Keratinocyte (primary cell): ENCODE data around the gene HSPB1.

ENCODE experiments used
- EZH2 ChIP-seq: IDR thresholded peaks from one replicate; pipeline ENCODE4 v1.6.1; 2012; ENCODE audit warnings: inconsistent platforms, mild to moderate bottlenecking, low read length, moderate library complexity
- TF ChIP-seq, protein P1 (sequence below), 3 experiments: IDR thresholded peaks in 1 of 3; conservative IDR thresholded peaks in 1 of 3; optimal IDR thresholded peaks in 1 of 3; 2 replicates in 2 of 3; 3 replicates in 1 of 3; pipeline versions ENCODE3 to v1.5.1; 2011; ENCODE audit warnings: low read length in 3 of 3, mild to moderate bottlenecking in 3 of 3, moderate library complexity in 2 of 3, control low read depth in 1 of 3, inconsistent platforms in 1 of 3; ENCODE audit not compliant: insufficient read depth in 2 of 3; ENCODE audit errors: extremely low read depth in 1 of 3

DNA sequence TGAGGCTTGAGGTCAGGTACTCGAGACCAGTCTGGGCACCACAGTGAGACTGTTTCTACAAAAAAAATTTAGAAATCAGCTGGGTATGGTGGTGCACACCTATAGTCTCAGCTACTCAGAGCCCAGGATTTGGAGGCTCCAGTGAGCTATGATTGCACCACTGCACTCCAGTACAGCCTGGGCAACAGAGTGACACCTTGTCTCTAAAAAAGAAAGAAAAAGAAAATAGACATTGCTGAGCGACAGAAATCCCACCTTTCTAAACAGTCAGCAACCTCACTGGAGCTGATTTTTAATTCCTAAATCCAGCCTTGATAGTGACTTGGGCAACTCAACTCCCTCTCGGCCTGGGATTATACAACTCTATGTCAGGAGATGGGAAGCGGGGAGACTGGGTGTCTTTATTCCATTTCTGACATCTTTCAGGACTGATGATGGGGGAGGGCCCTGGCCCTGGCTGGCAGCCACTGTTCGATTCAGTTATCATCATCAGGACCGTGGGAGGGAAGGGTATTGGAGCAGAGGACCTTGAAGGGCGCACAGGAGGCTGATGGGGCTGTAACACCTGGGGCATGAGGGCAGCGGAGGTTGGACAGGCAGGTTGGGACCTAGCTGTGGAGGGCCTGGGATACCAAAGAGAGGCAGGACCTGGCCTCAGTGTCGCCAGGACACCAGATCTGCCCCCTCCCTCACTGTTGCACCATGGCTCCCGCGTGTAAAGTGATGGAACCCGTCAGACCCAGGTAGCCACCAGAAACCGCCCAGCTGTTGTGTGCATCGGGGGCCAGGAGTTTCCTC lies 14.7 kb downstream of the HSPB1 start:
- TF ChIP-seq, protein P1, sequence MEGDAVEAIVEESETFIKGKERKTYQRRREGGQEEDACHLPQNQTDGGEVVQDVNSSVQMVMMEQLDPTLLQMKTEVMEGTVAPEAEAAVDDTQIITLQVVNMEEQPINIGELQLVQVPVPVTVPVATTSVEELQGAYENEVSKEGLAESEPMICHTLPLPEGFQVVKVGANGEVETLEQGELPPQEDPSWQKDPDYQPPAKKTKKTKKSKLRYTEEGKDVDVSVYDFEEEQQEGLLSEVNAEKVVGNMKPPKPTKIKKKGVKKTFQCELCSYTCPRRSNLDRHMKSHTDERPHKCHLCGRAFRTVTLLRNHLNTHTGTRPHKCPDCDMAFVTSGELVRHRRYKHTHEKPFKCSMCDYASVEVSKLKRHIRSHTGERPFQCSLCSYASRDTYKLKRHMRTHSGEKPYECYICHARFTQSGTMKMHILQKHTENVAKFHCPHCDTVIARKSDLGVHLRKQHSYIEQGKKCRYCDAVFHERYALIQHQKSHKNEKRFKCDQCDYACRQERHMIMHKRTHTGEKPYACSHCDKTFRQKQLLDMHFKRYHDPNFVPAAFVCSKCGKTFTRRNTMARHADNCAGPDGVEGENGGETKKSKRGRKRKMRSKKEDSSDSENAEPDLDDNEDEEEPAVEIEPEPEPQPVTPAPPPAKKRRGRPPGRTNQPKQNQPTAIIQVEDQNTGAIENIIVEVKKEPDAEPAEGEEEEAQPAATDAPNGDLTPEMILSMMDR (optimal IDR thresholded peaks at IDR 0.05 in 1 of 3, IDR thresholded peaks at IDR 0.05 in 1 of 3, conservative IDR thresholded peaks at IDR 0.05 in 1 of 3; ENCODE audit: extremely low read depth in 1 of 3, insufficient read depth in 2 of 3, low read length in 3 of 3), result no peak
- no peak for TF ChIP-seq EZH2
